Body of pancreas (tissue), 4 donors: ENCODE results near the gene CCSER2. TPM values are rescaled to one million over a fixed set of nuclear protein-coding genes. Genes with fewer than 3 reads are reported as not detected.
A peak's percentile ranks its signal among the peaks of the same experiment; 100 is the strongest.

Experiments used
- ATAC-seq: fragments of 150-250 bp; one replicate; pipeline ENCODE4 v1.9.1; 2016
- DNase-seq, 4 donors: peaks; one replicate each; pipeline ENCODE4 v3.0.0-alpha.2; 2019
- H3K27ac ChIP-seq, 4 donors: fragments of 200-600 bp; sonication (generic); 1 replicate in 3 of 4; 2 replicates in 1 of 4; pipeline versions ENCODE4 v1.5.1 to v1.6.1; 2016 to 2019; ENCODE audit warnings: mild to moderate bottlenecking in 1 of 4, mixed read lengths in 1 of 4, moderate library complexity in 1 of 4
- H3K27me3 ChIP-seq, 2 donors: fragments of 200-600 bp; sonication (generic); one replicate each; pipeline ENCODE4 v1.6.0; 2016; ENCODE audit warnings: mild to moderate bottlenecking in 1 of 2
- H3K36me3 ChIP-seq, 2 donors: fragments of 200-600 bp; sonication (generic); replicated peaks in 1 of 2; 2 replicates each; pipeline ENCODE4 v1.5.1; 2016; ENCODE audit warnings: low read depth in 2 of 2; ENCODE audit not compliant: insufficient read depth in 1 of 2
- H3K4me1 ChIP-seq: fragments of 200-600 bp; sonication (generic); one replicate; pipeline ENCODE4 v1.6.0; 2016
- H3K4me3 ChIP-seq, 2 donors: fragments of 200-600 bp; sonication (generic); 1 replicate in 1 of 2; 2 replicates in 1 of 2; pipeline ENCODE4 v1.5.1; 2016 to 2019
- H3K9me3 ChIP-seq, 3 donors: fragments of 200-600 bp; sonication (generic); 1 replicate in 2 of 3; 2 replicates in 1 of 3; pipeline ENCODE4 v1.5.1; 2016
- POLR2A ChIP-seq, 3 donors: fragments of 450-650 bp; IDR thresholded peaks; one replicate each; pipeline ENCODE4 v1.6.1; 2016; ENCODE audit warnings: antibody characterized with exemption in 3 of 3, mild to moderate bottlenecking in 2 of 3
- WGBS, 2 donors: methylation state at CpG; one replicate each; pipeline ENCODE4 v1.1.5; 2017; 5-methylcytosine and 5-hydroxymethylcytosine counted together
- intact Hi-C: fragments of 100-400 bp; cut with DNase I; formaldehyde crosslinking; loops from one replicate; pipeline ENCODE4 v1.15.1; 2023
- total RNA-seq, 2 donors: library from RNA; depleted of rRNA; stranded (reverse); fragments of >200 nt; gene quantifications; one replicate each; pipeline ENCODE4 v1.1.0, GENCODE V29; 2016
- TF ChIP-seq, protein P1 (sequence below), 7 experiments: fragments of 450-650 bp in 4 of 7; fragments of 200-600 bp in 3 of 7; sonication (generic) in 3 of 7; IDR thresholded peaks; one replicate each; pipeline ENCODE4 v1.5.1; 2016 to 2019; ENCODE audit warnings: antibody characterized with exemption in 7 of 7

CCSER2 gene
- total RNA-seq, 2 donors from 2014 or later: 14.5 to 20.0 TPM

GRCh38 chr10:84539216-84539615 lies 210.8 kb downstream of the CCSER2 start:
- TF ChIP-seq POLR2A (IDR thresholded peaks at IDR 0.05): no peak
- TF ChIP-seq, protein P1, sequence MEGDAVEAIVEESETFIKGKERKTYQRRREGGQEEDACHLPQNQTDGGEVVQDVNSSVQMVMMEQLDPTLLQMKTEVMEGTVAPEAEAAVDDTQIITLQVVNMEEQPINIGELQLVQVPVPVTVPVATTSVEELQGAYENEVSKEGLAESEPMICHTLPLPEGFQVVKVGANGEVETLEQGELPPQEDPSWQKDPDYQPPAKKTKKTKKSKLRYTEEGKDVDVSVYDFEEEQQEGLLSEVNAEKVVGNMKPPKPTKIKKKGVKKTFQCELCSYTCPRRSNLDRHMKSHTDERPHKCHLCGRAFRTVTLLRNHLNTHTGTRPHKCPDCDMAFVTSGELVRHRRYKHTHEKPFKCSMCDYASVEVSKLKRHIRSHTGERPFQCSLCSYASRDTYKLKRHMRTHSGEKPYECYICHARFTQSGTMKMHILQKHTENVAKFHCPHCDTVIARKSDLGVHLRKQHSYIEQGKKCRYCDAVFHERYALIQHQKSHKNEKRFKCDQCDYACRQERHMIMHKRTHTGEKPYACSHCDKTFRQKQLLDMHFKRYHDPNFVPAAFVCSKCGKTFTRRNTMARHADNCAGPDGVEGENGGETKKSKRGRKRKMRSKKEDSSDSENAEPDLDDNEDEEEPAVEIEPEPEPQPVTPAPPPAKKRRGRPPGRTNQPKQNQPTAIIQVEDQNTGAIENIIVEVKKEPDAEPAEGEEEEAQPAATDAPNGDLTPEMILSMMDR (IDR thresholded peaks at IDR 0.05): no peak
- H3K9me3 ChIP-seq: no peaks in the 10 kb centered on the region
- H3K27ac ChIP-seq: no peak overlapping the region
- H3K4me1 ChIP-seq: peaks cover 10% of the 10 kb centered on the region
- no peak for ATAC-seq
- H3K36me3 ChIP-seq: no peaks in the 10 kb centered on the region
- H3K27me3 ChIP-seq: no peaks in the 10 kb centered on the region
- H3K4me3 ChIP-seq: no peak overlapping the region
- 50 to 64% methylated on average over 3 of the region's 3 CpGs for WGBS, 2 donors
- intact Hi-C loops: loop anchor here (5.0 kb wide), 1 partner anchor 167 kb away; no protein-coding TSS in a partner anchor
- DNase-seq: no peak

DNA sequence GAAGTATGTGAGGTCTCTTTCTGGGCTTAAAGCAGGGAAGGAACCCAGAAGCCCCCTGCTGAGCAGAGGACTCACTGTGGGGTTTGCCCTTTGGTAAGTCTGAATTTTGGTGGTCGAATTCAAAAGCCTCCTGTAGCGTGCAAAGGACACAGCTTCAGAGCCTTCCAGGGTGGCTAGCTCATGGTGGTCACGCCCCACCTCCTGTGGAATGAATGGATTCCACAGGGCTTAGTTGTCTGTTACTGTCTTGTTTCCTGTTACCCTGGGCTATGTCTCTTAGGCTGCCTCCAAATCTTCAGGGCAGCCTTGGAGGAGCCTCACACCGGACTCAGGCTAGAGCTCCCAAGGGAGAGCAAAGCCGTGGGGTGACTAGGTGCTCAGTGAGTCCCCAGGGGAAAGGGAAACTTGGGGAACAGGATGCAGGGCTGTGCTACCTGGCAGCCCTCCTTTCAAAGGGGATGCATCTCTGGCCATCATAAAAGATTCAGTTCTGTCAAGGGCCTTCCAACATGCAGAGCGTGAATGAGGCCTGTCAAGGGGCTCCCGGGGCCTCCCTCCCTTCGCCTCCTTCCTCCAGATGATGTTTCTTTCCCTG lies 211.7 kb downstream of the CCSER2 start:
- Histone ChIP-seq H3K36me3 (no peaks in the 10 kb centered on the region), H3K27ac (no peak overlapping the region), H3K9me3 (no peaks in the 10 kb centered on the region), H3K4me3 (no peak overlapping the region), H3K27me3 (no peaks in the 10 kb centered on the region), H3K4me1 (peaks cover 10% of the 10 kb centered on the region)
- intact Hi-C loops: loop anchor here (5.0 kb wide), 1 partner anchor 278 kb away; no protein-coding TSS in a partner anchor
- WGBS, 2 donors: 16 to 31% methylated on average over 7 to 8 of the region's 8 CpGs
- ATAC-seq (no peak), DNase-seq (no peak)
- TF ChIP-seq, protein P1 (IDR thresholded peaks at IDR 0.05): no peak
- TF ChIP-seq POLR2A (IDR thresholded peaks at IDR 0.05): no peak

GRCh38 chr10:84540617-84541288 lies 212.4 kb downstream of the CCSER2 start:
- intact Hi-C loops: loop anchor here (5.0 kb wide), 1 partner anchor 278 kb away; no protein-coding TSS in a partner anchor
- no peaks in the 10 kb centered on the region for H3K36me3 ChIP-seq
- ATAC-seq (peak; percentile 81), DNase-seq (peak; percentile 53 to 68 (median 66))
- no peak overlapping the region for H3K27ac ChIP-seq
- no peaks in the 10 kb centered on the region for H3K9me3 ChIP-seq
- H3K4me3 ChIP-seq: peak overlapping the region in 1 of 2 donors; percentile 12
- TF ChIP-seq, protein P1 (IDR thresholded peaks at IDR 0.05): peak; percentile 68 to 82 (median 73)
- no peak for TF ChIP-seq POLR2A (IDR thresholded peaks at IDR 0.05)
- no peaks in the 10 kb centered on the region for H3K27me3 ChIP-seq
- WGBS, 2 donors: 3 to 5% methylated on average over 13 to 50 of the region's 51 CpGs
- peaks cover 10% of the 10 kb centered on the region for H3K4me1 ChIP-seq

DNA sequence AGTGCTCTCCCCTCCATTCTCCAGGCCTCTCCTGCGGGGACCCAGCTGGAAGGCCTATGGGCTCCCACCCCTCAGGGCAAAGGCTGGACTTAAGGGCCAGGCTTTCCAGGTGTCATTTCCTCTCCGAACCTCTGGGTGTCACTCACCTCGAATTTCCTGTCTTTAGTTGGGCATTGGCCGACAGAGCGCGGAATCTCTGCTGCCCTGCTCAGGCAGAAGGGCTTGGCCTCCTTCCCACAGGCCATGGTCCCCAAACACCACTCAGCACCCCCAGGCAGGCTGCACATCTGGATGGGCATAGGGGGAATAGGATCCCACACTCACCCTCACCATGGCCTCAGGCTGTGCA lies 212.9 kb downstream of the CCSER2 start:
- Histone ChIP-seq H3K9me3 (no peaks in the 10 kb centered on the region), H3K27me3 (no peaks in the 10 kb centered on the region), H3K36me3 (no peaks in the 10 kb centered on the region), H3K27ac (no peak overlapping the region), H3K4me3 (no peak overlapping the region), H3K4me1 (peaks cover 10% of the 10 kb centered on the region)
- 75 to 79% methylated on average over 5 to 6 of the region's 6 CpGs for WGBS, 2 donors
- TF ChIP-seq, protein P1 (IDR thresholded peaks at IDR 0.05): peak in 3 of 7 experiments; percentile 1 to 21 (median 4)
- TF ChIP-seq POLR2A (IDR thresholded peaks at IDR 0.05): no peak
- intact Hi-C loops: loop anchor here (5.0 kb wide), 1 partner anchor 279 kb away; no protein-coding TSS in a partner anchor
- ATAC-seq: no peak
- peak in 1 of 4 donors; percentile 11 for DNase-seq
